ENCODE data around the gene ELMOD3.
"Not testable (repeated sequence)": the region's sequence is repeated elsewhere in the genome, so short reads cannot be mapped to it uniquely, and the experiment has no call there.

Gene ELMOD3

DNA sequence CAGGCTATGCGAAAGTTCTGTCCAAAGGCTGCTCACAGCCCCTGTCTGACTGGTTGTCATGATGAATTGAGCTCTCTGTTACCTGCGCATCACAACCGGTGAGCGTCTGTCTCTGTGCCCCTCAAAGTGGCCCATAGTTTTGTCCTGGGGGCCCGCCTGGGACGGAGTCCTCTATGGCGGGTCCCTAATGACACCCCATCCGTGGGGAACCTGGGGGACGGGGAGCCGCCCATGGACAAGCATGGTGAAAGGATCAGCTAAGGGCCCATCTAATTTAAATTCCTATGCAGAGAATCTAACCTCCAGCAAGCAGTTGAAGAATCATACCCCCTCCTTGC lies 473 bp downstream of the ELMOD3 start:
- Histone ChIP-seq H3K4me1 (ENCODE audit: control insufficient read depth, insufficient read depth, low read length) (peaks cover 13% of the 10 kb centered on the region; the same call in 1 of the 2 replicates), H3K27ac (ENCODE audit: low read depth, low read length) (no peak overlapping the region), H3K4me3 (ENCODE audit: low read depth, low read length) (peak overlapping the region; percentile 90)

DNA sequence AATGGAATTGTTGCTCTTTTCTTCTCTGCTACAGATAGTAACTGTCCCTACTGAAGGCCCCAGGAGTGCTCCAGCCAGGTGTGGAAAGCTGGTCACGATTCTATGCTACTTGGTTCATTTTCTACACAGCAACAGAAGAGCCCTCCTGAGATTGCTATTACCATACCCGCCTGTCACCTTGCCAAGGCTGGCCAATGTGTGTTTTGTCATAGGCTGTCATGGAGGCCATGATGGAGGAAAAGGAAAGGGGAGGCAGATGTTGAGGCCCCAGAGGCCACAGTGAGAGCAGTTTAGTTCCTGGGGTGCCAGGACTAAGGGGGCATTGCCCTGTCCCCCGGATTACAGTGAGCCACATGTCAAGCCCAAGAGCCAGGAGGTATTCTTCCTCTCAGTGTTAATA lies 952 bp downstream of the ELMOD3 start:
- Histone ChIP-seq H3K36me3 (ENCODE audit: control insufficient read depth, insufficient read depth, low read length) (peaks cover 19% of the 10 kb centered on the region), H3K4me1 (ENCODE audit: control insufficient read depth, insufficient read depth, low read length) (peaks cover 13% of the 10 kb centered on the region; the same call in 1 of the 2 replicates), H3K9me3 (ENCODE audit: control insufficient read depth, insufficient read depth, low read depth, low read length) (no peaks in the 10 kb centered on the region), H3K9ac (ENCODE audit: low read length) (no peak overlapping the region), H3K27ac (ENCODE audit: low read depth, low read length) (no peak overlapping the region), H3K4me3 (ENCODE audit: low read depth, low read length) (peak overlapping the region; percentile 90), H3K27me3 (ENCODE audit: control insufficient read depth, insufficient read depth, low read length) (no peaks in the 10 kb centered on the region)

More for the DNA sequence above, 473 bp downstream of the ELMOD3 start:
- H3K27me3 ChIP-seq (ENCODE audit: control insufficient read depth, insufficient read depth, low read length) = no peaks in the 10 kb centered on the region
- H3K9me3 ChIP-seq (ENCODE audit: control insufficient read depth, insufficient read depth, low read depth, low read length) = no peaks in the 10 kb centered on the region
- H3K36me3 ChIP-seq (ENCODE audit: control insufficient read depth, insufficient read depth, low read length) = peaks cover 24% of the 10 kb centered on the region
- H3K9ac ChIP-seq (ENCODE audit: low read length) = peak overlapping the region; percentile 73

DNA sequence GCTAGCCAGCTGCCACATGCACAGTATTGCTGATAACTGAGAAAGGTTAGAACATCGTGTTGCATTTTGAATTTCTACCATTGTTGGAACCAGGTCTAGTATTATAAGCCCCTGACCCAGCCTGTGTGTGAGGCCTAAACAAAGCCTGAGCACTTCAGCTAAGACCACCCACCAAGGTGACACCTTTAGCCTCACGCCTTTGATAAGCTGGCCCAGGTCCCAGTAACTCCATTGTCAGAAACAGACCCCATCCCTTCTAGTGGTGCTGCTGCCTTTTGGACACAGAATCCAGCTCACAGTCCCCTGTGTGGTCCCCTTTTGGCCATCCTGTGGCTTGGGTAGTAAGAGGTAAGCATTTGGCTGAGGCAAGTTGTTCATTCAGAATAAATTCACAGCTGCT lies 1.6 kb downstream of the ELMOD3 start:
- H3K4me1 ChIP-seq (ENCODE audit: control insufficient read depth, insufficient read depth, low read length) = peaks cover 13% of the 10 kb centered on the region; the same call in 1 of the 2 replicates
- H3K36me3 ChIP-seq (ENCODE audit: control insufficient read depth, insufficient read depth, low read length) = peaks cover 12% of the 10 kb centered on the region; the same call in 1 of the 2 replicates
- no peak overlapping the region for H3K9ac ChIP-seq (ENCODE audit: low read length)
- no peaks in the 10 kb centered on the region for H3K27me3 ChIP-seq (ENCODE audit: control insufficient read depth, insufficient read depth, low read length)
- H3K9me3 ChIP-seq (ENCODE audit: control insufficient read depth, insufficient read depth, low read depth, low read length) = no peaks in the 10 kb centered on the region
- no peak overlapping the region for H3K27ac ChIP-seq (ENCODE audit: low read depth, low read length)
- H3K4me3 ChIP-seq (ENCODE audit: low read depth, low read length) = no peak overlapping the region

DNA sequence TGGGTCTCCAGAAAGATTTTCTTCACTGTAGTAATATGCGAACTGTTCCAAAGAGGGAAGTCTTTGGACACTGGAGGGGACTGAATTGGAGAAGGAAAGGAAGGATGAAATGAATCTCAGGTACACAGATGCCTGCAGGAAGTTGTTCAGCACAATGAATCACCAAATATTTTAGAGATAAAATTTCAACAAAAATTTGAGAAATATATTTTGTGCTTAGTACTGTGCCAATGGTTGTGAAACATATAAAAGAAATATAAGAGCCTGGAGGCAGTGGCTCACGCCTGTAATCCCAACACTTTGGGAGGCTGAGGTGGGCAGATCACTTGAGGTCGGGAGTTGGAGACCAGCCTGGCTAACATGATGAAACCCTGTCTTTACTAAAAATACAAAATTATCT lies 3.2 kb downstream of the ELMOD3 start:
- Histone ChIP-seq H3K9me3 (ENCODE audit: control insufficient read depth, insufficient read depth, low read depth, low read length) (no peaks in the 10 kb centered on the region), H3K4me3 (ENCODE audit: low read depth, low read length) (no peak overlapping the region), H3K36me3 (ENCODE audit: control insufficient read depth, insufficient read depth, low read length) (peaks cover 12% of the 10 kb centered on the region), H3K27ac (ENCODE audit: low read depth, low read length) (no peak overlapping the region), H3K4me1 (ENCODE audit: control insufficient read depth, insufficient read depth, low read length) (peaks cover 13% of the 10 kb centered on the region; the same call in 1 of the 2 replicates), H3K9ac (ENCODE audit: low read length) (no peak overlapping the region), H3K27me3 (ENCODE audit: control insufficient read depth, insufficient read depth, low read length) (no peaks in the 10 kb centered on the region)

DNA sequence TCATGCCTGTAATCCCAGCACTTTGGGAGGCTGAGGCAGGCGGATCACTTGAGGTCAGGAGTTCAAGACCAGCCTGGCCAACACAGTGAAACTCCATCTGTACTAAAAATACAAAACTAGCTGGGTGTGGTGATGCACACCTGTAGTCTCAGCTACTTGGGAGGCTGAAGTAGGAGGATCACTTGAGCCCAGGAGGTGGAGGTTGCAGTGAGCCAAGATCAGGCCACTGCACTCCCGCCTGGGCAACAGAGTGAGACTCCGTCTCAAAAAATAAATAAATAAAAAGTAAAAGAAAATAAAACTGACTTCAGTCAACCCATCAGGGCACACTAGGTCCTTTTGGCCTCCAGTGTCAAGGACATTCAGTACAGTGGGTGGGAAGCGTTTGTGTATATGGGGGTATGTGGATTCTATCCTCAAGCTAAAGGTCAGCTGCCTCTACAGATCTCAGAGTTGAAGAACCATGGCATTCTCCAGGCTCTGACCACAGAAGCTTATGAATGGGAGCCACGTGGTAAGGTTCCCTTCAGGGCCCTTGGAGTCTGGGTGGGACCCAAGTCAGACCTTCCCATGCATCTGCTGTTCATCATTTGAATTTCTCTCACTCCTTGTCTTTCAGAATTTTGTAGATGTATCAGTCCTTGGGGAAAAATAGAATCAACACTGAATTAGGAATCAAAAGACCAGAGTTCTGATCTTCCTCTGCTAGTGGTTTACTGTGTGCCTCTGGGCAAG lies 8.3 kb downstream of the ELMOD3 start:
- H3K36me3 ChIP-seq (ENCODE audit: control insufficient read depth, insufficient read depth, low read length) = peaks cover 13% of the 10 kb centered on the region
- H3K27me3 ChIP-seq (ENCODE audit: control insufficient read depth, insufficient read depth, low read length); H3K27ac ChIP-seq (ENCODE audit: low read depth, low read length); H3K4me1 ChIP-seq (ENCODE audit: control insufficient read depth, insufficient read depth, low read length); H3K9ac ChIP-seq (ENCODE audit: low read length); H3K4me3 ChIP-seq (ENCODE audit: low read depth, low read length); H3K9me3 ChIP-seq (ENCODE audit: control insufficient read depth, insufficient read depth, low read depth, low read length): not testable (repeated sequence)

DNA sequence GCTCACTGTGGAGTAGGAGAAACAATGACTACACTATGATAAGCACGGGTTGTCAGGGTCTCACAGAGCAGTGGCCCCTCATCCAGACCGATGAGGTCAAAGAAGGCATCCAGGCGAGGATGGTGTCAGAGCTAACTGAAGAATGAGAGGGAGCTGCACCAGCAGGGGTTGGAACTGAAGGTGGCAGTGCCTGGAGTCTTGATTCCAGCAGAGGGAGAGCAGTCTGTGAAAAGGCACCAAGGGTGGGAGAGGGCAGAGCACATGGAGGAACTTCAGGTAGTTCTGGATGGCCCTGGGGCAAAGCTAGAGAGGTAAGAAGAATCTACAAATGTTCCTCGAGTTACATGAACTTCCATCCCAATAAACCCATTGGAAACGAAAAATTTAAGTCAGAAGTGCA lies 12.6 kb downstream of the ELMOD3 start:
- H3K36me3 ChIP-seq (ENCODE audit: control insufficient read depth, insufficient read depth, low read length) = peaks cover 9% of the 10 kb centered on the region; the same call in 1 of the 2 replicates
- no peak overlapping the region for H3K27ac ChIP-seq (ENCODE audit: low read depth, low read length)
- no peak overlapping the region for H3K9ac ChIP-seq (ENCODE audit: low read length)
- H3K4me3 ChIP-seq (ENCODE audit: low read depth, low read length) = no peak overlapping the region
- H3K4me1 ChIP-seq (ENCODE audit: control insufficient read depth, insufficient read depth, low read length) = no peaks in the 10 kb centered on the region
- H3K9me3 ChIP-seq (ENCODE audit: control insufficient read depth, insufficient read depth, low read depth, low read length) = no peaks in the 10 kb centered on the region
- no peaks in the 10 kb centered on the region for H3K27me3 ChIP-seq (ENCODE audit: control insufficient read depth, insufficient read depth, low read length)

DNA sequence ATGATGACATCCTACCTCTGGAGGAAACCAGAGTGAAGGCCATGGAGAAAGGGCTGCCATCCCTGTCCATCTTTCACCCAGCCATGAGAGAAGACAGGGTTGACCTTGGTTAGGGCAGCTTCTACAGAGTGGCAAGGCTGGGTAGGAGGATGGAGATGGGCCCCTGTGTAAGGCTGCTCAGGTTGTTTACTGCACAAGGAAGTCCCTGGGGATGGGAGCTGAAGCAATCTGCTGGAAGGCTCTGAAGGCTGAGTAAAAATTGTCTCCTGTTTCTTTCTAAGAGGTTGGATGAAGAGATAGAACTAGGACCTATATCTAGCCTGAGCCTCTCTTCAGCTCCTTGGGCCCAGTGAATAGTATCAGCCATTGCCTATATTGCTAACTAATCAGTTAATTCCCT lies 14.4 kb downstream of the ELMOD3 start:
- Histone ChIP-seq H3K4me3 (ENCODE audit: low read depth, low read length) (no peak overlapping the region), H3K27me3 (ENCODE audit: control insufficient read depth, insufficient read depth, low read length) (no peaks in the 10 kb centered on the region), H3K4me1 (ENCODE audit: control insufficient read depth, insufficient read depth, low read length) (no peaks in the 10 kb centered on the region), H3K36me3 (ENCODE audit: control insufficient read depth, insufficient read depth, low read length) (peaks cover 2% of the 10 kb centered on the region; the same call in 1 of the 2 replicates), H3K9ac (ENCODE audit: low read length) (no peak overlapping the region), H3K9me3 (ENCODE audit: control insufficient read depth, insufficient read depth, low read depth, low read length) (no peaks in the 10 kb centered on the region), H3K27ac (ENCODE audit: low read depth, low read length) (no peak overlapping the region)

DNA sequence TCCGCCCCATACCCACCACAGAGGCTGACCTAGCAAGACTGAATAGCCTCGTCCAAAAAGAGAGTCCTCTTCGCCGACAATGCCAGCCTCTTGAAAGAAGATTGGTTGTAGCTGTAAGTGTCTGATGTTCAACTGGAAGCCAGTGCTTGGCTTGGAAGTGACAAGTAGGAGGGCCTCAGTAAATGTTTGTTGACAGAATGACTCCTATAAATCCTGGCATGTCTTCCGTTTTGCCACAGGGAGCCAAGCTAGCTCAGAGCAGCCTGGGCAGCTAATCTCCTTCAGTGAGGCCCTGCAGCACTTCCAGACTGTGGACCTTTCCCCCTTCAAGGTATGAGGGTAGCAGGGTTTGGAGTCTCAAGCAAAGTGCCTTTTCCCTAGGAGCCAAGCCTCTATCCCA lies 14.9 kb downstream of the ELMOD3 start:
- Histone ChIP-seq H3K9me3 (ENCODE audit: control insufficient read depth, insufficient read depth, low read depth, low read length) (no peaks in the 10 kb centered on the region), H3K27ac (ENCODE audit: low read depth, low read length) (no peak overlapping the region), H3K27me3 (ENCODE audit: control insufficient read depth, insufficient read depth, low read length) (no peaks in the 10 kb centered on the region), H3K4me1 (ENCODE audit: control insufficient read depth, insufficient read depth, low read length) (no peaks in the 10 kb centered on the region), H3K9ac (ENCODE audit: low read length) (no peak overlapping the region), H3K4me3 (ENCODE audit: low read depth, low read length) (no peak overlapping the region), H3K36me3 (ENCODE audit: control insufficient read depth, insufficient read depth, low read length) (peaks cover 2% of the 10 kb centered on the region; the same call in 1 of the 2 replicates)

DNA sequence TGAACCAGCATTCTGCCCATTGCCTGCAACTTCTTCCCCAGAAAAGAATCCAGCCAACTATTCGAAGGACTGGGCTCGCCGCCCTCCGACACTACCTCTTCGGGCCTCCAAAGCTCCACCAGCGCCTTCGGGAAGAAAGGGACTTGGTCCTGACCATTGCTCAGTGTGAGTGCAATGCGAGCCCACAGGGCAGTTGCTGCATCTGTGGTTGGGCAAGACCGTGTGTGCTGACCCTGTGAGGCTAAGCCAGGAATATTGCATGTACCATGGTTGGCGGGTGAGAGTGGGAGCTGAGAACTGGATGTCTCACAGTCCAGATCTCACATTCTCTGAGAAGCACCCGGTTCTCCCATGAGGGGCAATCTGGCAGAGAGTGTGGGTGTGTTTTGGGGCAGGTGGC lies 16.5 kb downstream of the ELMOD3 start:
- no peaks in the 10 kb centered on the region for H3K4me1 ChIP-seq (ENCODE audit: control insufficient read depth, insufficient read depth, low read length)
- no peaks in the 10 kb centered on the region for H3K9me3 ChIP-seq (ENCODE audit: control insufficient read depth, insufficient read depth, low read depth, low read length)
- no peak overlapping the region for H3K27ac ChIP-seq (ENCODE audit: low read depth, low read length)
- H3K9ac ChIP-seq (ENCODE audit: low read length) = no peak overlapping the region
- no peak overlapping the region for H3K4me3 ChIP-seq (ENCODE audit: low read depth, low read length)
- no peaks in the 10 kb centered on the region for H3K27me3 ChIP-seq (ENCODE audit: control insufficient read depth, insufficient read depth, low read length)
- no peaks in the 10 kb centered on the region for H3K36me3 ChIP-seq (ENCODE audit: control insufficient read depth, insufficient read depth, low read length)

DNA sequence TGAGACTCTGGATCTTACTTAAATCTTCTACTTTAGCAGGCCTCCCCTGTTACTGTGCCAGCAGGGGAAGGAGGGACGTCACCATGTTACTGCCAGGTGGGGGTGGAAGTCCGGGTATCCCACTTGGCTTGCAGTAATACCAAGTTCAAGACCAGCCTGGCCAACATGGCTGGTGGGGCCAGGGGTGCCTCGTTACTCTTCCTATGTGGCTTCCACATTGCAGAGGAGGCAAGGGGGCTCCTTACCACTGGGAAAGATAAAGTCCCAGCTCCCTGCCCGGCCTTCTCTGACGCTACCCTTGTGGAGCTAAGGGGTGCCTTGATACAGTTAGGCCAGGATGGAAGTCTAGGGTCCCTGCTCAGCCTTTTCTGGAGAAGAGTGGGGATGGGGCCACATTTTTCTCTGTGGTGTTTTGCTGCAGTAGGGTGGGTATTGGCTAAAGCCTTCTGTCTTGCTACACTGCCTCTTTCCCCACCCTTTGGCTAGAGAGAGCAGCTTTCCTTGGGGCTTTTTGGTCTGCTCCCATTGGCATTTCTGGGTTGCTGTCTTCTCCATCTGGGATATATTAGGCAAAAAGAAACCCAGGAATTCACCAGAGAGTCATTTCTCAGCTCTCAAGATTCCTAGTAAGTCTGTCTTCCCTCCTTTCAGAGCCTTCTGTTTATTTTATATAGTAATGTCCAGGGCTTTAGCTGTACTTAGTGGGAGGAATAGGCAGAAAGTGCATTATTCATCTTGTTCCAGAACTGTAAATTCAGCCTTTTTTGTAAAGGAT lies 21.9 kb downstream of the ELMOD3 start:
- no peak overlapping the region for H3K4me3 ChIP-seq (ENCODE audit: low read depth, low read length)
- no peaks in the 10 kb centered on the region for H3K27me3 ChIP-seq (ENCODE audit: control insufficient read depth, insufficient read depth, low read length)
- no peak overlapping the region for H3K27ac ChIP-seq (ENCODE audit: low read depth, low read length)
- no peaks in the 10 kb centered on the region for H3K4me1 ChIP-seq (ENCODE audit: control insufficient read depth, insufficient read depth, low read length)
- peaks cover 23% of the 10 kb centered on the region for H3K36me3 ChIP-seq (ENCODE audit: control insufficient read depth, insufficient read depth, low read length)
- H3K9me3 ChIP-seq (ENCODE audit: control insufficient read depth, insufficient read depth, low read depth, low read length) = peaks cover 17% of the 10 kb centered on the region
- H3K9ac ChIP-seq (ENCODE audit: low read length) = no peak overlapping the region

DNA sequence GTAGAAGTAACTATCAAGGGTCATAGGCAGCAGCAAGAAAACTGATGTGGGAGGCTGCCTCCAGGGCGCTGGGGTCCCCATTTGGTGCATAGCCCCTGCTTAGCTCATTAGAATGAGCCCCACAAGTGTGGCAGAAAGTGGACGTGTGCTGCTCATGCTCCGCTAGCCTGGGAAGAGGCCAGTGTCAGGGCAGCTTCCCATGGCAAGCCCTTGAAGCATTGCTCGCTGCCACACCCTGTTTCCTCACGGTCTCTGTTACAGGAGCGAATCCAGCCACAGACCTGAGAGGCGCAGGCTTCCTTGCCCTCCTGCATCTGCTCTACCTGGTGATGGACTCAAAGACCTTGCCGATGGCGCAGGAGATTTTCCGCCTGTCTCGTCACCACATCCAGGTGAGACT lies 22.5 kb downstream of the ELMOD3 start:
- peaks cover 23% of the 10 kb centered on the region for H3K36me3 ChIP-seq (ENCODE audit: control insufficient read depth, insufficient read depth, low read length)
- no peaks in the 10 kb centered on the region for H3K27me3 ChIP-seq (ENCODE audit: control insufficient read depth, insufficient read depth, low read length)
- H3K9ac ChIP-seq (ENCODE audit: low read length) = no peak overlapping the region
- no peaks in the 10 kb centered on the region for H3K4me1 ChIP-seq (ENCODE audit: control insufficient read depth, insufficient read depth, low read length)
- H3K4me3 ChIP-seq (ENCODE audit: low read depth, low read length) = no peak overlapping the region
- H3K27ac ChIP-seq (ENCODE audit: low read depth, low read length) = no peak overlapping the region
- H3K9me3 ChIP-seq (ENCODE audit: control insufficient read depth, insufficient read depth, low read depth, low read length) = peaks cover 17% of the 10 kb centered on the region

Data from HUES6 (cell line).